GM18517 (cell line): ENCODE data around the gene SRGAP2B.
"Not testable (repeated sequence)": the region's sequence is repeated elsewhere in the genome, so short reads cannot be mapped to it uniquely, and the experiment has no call there.

Experiments used
- ATAC-seq: cut with Tn5 transposase; IDR thresholded peaks from one replicate; pipeline ENCODE4 v1.9.1; 2021; ENCODE audit warnings: mild to moderate bottlenecking, moderate library complexity; ENCODE audit not compliant: unreplicated experiment

Gene SRGAP2B

DNA sequence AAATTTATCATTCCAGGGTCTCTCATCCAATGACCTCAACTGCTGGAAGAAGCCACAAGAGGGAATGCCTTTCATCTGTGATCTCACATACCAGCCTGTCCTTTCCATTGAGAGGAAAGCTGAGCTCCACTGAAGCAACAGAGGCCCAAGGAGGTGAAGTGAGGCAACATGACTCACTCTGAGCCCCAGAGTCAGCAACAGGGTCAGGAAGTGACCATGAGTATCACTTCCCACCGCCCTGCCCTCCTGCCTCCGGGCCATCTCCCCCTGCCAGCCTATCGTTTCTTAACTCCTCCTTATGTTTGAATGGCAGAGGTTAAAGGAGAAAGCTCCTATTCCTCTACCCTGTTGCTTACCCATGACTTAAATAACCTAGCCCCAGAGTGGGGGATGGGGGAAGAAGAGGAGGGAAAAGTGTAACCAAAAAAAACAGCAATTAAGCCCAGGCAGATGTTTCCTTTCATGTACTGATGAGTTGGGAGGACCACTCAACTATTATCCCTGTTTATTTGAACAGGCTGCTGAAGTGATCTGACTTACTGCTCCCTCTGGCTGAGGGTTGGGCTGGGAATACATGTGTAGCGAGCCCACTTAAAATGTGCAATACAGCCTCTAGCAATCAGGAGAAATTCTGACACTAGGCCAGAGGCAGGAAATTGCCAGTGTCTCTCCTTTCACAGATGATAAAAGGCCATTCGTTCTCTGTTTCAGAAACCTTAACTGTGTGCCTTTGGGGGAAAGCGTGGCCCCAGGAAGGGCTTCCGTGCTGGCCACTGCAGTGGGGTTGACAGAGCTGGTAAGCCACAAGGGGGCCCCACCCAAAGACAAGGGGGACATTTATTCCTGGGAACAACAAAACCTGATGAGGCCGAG is 177.7 kb downstream of the SRGAP2B start:
- not testable (repeated sequence) for ATAC-seq

DNA sequence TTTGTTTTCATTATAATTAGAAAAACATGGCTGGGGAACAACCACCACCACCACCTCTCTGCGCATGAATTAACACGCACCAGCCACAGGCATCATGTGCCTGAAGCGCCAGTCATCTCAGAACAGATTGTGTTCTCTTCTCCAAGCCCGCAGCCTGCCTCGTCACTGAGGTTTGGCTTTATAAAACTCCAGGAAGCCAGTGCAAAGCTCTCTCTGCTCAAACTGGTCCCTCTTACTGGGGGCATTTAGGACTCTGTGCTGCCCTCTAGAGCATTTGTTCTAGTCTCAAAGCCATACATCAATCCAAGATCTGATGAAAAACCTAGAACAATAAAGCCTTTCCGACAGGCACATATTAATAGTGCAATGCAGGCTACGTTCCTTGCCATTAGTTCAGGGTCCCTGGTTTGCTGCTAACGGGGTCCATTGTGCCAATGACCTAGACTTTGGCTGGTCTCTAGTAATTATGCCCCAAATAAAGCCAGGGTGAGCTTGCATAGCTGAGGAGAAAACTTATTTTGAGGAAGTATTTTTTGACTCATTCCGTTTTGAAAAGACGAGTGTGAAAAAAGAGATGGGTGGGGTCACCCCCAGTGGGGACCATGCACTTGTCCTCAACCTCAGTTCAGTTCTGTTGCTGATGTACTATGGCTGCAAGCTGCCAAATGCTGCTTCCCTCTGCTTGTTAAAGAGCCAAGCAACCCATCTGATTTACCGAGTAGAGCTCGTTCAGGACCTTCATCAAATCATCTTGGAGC is 181.0 kb downstream of the SRGAP2B start:
- not testable (repeated sequence) for ATAC-seq

DNA sequence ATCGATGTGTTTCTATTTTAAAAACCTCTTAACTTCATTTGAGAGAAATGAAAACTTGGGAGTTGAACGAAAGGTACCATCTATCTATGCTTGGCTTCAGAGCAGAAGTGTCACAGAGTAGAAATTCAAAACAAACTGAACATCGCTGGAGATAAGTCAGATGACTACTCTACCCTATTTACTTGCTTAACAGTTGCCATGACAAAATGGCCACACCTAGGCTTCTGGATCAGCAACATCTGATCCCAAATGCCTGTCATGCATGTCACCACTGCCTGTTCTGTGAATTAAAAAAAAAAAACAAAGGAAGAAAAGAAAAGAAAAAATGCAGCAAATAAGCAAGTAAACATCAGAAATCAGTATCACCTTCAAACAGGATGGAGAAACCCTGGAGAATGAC is 181.7 kb downstream of the SRGAP2B start:
- ATAC-seq: not testable (repeated sequence)

DNA sequence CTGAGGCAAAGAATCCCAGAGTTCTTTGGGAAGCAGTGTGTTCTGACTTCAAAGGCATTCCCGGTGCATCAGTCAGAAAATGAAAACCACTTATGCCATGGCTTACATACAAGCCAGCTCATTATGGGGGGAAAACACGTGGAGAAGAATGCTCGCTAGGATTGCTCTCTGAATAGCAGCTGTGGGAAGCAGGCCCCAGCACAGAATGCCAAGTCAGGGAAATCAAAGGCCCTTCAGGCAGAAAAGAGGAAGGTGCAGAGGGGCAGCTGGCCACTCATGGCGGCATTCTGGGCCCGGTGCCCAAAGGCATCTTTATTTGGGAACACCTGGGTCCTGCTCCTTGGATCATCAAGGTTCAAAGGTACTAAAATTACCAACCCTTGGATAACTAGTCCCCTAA is 184.4 kb downstream of the SRGAP2B start:
- ATAC-seq: not testable (repeated sequence)

DNA sequence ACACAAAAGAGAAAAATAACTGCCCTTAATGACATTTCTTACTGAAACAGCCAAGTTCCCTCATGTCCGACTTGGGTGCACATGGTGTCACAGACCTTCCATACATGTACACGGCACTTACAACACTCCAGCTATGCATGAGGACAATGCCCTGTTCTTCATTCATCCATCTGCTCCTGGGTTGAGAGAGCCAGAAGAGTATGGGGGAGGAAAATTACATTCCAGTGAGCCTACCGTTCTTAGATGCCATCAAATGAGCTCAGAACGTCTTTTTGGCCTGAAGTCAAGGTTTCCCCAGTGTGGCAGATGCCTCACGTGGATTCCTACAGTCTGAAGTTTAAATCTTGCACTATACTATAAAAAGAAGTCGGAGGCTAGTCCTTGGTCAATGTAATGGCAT is 194.3 kb downstream of the SRGAP2B start:
- ATAC-seq: not testable (repeated sequence)

DNA sequence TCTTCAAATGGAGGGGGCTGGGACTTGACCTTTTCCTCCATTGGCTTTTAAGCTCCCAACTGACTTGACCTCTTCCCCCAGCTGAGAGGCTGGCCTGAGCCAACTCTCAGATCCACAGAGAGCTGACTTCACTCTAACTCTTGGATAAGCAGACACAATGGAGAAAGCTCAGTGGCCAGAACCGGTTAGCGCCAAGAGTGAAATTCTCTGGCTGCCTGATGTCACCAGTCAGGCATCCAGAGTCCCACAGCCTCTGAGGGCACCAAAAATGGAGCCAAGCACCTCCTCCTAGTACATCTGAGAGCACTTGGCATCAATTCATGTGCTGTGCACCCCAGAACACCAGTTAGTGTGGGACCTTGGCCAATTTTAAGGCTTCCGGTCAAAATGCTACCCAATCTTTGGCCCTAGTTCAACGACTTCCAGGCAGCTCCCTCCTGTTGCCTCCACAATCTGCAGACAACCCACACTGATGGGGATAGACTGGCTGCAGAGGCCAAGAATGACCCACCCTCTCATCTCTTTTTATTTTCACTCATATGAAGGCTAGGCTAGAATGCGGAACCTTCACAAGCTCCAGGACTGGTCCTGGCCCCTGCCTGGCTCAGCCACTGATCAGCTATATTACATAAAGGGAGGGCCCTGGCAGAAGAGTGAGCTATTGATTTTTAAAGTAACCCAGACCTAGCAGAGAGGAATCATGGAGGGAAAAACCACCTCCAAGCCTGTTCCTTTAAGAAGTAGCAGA is 200.5 kb downstream of the SRGAP2B start:
- not testable (repeated sequence) for ATAC-seq

DNA sequence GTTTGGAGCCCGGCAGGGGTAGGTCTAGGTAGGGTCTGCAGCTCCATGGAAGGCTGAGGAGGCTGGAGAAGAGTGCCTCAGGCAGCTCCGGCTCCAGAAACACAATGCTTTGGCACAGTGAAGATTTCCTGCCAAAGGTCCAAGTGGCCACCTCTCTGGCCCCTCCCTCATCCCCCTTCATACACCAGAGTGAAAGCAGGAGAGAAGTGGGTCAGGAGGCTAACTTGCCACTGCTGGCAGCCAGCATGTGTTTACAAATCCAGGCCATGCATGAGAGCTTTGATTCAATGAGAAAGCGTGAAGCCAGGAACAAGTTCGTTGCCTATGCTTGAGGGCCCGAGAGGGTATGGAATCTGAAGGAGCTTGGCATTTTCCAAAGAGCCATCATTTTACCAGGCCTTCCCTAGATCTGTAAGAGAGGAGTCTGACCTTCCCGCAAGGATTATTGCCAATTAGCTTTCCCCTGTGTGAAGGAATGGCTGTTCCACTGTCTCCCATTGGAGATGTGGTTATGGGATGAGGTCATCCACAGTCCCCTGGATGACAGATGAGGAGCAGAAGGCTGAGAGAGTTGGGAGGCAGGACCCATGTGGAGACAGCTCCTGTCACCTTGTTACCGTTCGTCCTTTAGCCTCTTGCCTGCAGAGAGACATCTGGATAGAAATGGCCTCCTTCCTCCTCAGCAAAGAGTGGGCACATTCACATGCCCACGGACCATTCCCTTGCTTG is 201.3 kb downstream of the SRGAP2B start:
- ATAC-seq: not testable (repeated sequence)

DNA sequence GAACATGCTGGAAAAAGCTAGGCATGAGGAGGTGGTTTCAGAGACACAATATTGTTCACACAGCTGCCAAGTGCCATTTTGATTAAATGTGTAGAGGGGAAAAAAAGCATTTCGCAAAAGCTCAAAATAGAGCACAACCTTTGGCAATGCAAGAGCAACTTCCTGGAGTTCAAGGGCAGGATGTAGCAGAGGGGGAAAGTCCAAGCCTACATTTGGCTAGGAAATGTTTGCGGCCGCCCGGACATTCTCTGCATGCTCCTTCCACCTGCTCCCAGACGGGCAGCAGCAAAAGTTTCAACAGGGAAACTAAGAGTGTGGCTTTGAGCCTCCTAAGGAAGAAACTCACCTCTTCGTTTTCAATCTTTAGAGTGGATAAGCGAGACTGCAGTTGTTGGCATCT is 202.1 kb downstream of the SRGAP2B start:
- not testable (repeated sequence) for ATAC-seq

DNA sequence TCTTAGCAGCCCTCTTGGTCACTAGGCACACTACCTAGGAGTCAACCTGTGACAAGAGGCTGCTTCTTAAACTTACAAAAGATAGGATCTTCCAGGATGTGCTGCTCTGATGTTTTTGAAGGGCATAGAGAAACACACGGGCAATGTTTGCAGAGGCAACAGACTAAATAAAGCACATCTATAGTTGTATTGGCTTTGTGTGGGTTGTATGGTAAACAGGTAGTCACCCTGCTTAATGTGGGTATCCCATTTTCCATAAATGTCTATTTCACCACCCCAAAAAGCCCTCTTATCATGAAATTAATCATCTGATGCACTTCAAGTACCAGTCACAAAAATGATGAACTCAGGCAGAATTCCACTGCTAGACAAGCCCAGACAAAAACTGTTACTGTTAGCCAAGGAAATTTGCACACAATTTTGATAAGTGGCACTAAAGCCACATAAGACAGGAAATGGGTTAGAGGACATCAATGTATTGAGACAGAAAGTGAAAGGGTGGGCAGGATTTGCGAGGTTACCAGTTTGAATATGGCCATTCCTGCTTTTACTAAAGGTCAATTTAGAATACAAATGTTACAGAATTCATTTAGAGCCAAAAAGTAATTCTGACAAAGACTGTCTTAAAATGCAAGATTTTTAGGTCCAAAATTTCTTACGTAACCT is 205.5 kb downstream of the SRGAP2B start:
- not testable (repeated sequence) for ATAC-seq

DNA sequence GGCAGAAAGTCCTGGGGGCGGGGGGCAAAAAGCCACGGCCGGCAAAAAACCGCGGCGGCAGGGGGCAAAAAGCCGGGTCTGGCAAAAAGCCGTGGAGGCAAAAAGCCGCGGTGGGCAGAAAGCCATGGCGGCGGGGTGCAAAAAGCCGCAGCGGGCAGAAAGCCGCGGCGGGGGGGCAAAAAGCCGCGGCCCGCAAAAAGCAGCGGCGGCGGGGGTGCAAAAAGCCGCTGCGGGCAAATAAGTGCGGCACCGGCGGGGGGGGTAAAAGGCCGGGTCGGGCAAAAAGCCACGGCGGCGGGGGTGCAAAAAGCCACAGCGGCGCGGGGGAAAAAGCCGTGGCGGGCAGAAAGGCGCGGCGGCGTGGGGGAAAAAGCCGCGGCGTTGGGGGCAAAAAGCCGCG is 212.1 kb downstream of the SRGAP2B start:
- not testable (repeated sequence) for ATAC-seq

DNA sequence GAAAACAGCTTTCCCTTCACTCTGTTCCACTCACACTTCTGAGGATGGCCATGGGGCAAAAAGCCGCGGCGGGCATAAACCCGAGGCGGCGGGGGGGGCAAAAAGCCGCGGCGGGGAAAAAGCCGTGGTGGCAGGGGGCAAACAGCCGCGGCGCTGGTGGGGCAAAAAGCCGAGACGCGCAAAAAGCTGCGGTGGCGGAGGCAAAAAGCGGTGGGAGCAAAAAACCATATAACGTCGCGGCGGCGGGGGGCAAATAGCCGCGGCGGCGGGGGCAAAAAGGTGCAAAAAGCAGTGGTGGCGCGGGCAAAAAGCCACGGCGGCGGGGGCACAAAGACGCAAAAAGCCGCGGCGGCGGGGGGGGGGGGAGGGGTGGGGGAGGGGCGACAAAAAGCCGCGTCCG is 212.8 kb downstream of the SRGAP2B start:
- ATAC-seq: not testable (repeated sequence)

DNA sequence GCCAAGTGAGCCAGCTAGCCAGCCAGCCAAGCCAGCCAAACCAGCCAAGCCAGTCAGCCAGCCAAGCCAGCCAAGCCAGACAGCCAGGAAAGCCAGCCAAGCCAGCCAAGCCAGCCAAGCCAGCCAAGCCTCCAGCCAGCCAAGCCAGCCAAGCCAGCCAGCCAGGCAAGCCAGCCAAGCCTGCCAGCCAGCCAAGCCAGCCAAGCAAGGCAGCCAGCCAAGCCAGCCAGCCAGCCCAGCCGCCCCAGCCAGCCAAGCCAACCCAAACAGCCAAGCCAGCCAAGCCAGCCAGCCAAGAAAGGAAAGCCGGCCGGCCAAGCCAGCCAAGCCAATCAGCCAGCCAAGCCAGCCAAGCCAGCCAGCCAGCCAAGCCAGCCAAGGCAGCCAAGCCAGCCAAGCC is 236.5 kb downstream of the SRGAP2B start:
- ATAC-seq: not testable (repeated sequence)
